Measurements from ENCODE around the gene RELN.

DNA sequence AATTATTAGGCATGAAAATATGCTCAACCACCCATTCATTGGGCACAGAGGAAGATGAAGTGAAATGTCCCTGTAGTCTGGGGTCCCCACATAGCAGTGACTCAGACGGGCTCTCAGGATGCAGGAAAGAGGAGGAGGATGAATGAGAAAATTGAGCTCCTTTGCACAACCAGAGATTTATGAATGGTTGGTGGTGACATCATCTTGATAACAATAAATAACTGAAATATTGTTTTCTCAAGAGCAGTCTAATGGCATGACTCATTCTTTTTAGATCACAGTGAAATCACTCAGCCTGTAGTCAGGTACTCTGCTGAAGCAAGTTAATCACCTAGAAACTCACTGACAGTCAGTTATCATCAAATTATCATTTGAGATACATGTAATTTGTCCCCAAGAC is 254.1 kb downstream of the RELN start:
- TF ChIP-seq, protein P1, sequence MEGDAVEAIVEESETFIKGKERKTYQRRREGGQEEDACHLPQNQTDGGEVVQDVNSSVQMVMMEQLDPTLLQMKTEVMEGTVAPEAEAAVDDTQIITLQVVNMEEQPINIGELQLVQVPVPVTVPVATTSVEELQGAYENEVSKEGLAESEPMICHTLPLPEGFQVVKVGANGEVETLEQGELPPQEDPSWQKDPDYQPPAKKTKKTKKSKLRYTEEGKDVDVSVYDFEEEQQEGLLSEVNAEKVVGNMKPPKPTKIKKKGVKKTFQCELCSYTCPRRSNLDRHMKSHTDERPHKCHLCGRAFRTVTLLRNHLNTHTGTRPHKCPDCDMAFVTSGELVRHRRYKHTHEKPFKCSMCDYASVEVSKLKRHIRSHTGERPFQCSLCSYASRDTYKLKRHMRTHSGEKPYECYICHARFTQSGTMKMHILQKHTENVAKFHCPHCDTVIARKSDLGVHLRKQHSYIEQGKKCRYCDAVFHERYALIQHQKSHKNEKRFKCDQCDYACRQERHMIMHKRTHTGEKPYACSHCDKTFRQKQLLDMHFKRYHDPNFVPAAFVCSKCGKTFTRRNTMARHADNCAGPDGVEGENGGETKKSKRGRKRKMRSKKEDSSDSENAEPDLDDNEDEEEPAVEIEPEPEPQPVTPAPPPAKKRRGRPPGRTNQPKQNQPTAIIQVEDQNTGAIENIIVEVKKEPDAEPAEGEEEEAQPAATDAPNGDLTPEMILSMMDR (conservative IDR thresholded peaks at IDR 0.05; ENCODE audit: low read length), result no peak
- no peak for TF ChIP-seq EZH2phosphoT487 (IDR thresholded peaks at IDR 0.05; ENCODE audit: borderline replicate concordance)
